ENCODE measurements around the gene BBS9.

GRCh38 chr7:33425929-33426678 lies 296.7 kb downstream of the BBS9 start:
- TF ChIP-seq, protein P1, sequence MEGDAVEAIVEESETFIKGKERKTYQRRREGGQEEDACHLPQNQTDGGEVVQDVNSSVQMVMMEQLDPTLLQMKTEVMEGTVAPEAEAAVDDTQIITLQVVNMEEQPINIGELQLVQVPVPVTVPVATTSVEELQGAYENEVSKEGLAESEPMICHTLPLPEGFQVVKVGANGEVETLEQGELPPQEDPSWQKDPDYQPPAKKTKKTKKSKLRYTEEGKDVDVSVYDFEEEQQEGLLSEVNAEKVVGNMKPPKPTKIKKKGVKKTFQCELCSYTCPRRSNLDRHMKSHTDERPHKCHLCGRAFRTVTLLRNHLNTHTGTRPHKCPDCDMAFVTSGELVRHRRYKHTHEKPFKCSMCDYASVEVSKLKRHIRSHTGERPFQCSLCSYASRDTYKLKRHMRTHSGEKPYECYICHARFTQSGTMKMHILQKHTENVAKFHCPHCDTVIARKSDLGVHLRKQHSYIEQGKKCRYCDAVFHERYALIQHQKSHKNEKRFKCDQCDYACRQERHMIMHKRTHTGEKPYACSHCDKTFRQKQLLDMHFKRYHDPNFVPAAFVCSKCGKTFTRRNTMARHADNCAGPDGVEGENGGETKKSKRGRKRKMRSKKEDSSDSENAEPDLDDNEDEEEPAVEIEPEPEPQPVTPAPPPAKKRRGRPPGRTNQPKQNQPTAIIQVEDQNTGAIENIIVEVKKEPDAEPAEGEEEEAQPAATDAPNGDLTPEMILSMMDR (IDR thresholded peaks at IDR 0.05) = no peak
- TF ChIP-seq POLR2A (IDR thresholded peaks at IDR 0.05) = no peak

Data from tibial nerve (tissue), 3 donors.